Hindlimb muscle (tissue), 1 donor: ENCODE results near the gene OPRD1. TPM values are rescaled to one million over a fixed set of nuclear protein-coding genes. Genes with fewer than 3 reads are reported as not detected.
A peak's percentile ranks its signal among the peaks of the same experiment; 100 is the strongest.
"Not testable (repeated sequence)": the region's sequence is repeated elsewhere in the genome, so short reads cannot be mapped to it uniquely, and the experiment has no call there.

Experiments
- DNase-seq: peaks from one replicate; pipeline ENCODE4 v3.0.0-alpha.2; 2013
- polyA plus RNA-seq: library from polyadenylated mRNA; unstranded; fragments of 120-200 nt; gene quantifications from one replicate; pipeline ENCODE4 v1.2.1, GENCODE V29; 2013; ENCODE audit not compliant: insufficient read length

The OPRD1 gene
- polyA plus RNA-seq, 1 donor = 0.74 TPM

DNA sequence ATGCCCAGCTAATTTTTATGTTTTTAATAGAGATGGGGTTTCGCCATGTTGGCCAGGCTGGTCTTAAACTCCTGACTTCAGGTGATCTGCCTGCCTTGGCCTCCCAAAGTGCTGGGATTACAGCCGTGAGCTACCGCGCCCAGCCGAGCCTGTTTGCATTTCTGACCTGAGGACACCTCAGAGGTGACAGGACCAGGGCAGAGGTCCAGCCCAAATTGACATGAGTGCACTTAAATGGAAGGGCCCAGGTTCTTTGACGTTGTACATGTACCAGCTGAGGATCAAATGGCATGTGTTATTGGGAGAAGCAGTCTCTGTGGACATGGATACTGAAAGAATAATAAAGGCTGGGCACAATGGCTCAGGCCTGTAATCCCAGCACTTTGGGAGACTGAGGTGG, 35.2 kb downstream of the OPRD1 start:
- DNase-seq = not testable (repeated sequence)

DNA sequence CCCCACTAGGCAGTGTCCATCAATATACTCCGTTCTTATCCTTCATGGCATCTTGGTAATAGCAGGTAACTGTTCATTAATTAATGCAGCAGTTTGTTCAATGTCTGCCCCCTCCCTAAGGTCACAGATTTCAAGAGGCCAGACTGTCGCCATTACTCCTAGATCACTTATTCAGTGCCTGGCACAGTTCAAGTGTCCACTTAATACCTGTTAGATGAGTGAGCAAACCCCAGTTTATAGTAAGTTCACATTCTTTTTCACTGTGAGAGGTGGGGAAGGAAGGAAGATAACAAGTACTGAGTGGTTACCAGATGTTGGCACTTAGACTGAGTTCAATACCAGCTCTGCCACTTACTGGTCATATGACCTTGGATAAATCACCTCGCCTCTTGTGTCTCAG, 36.4 kb downstream of the OPRD1 start:
- DNase-seq = no peak

DNA sequence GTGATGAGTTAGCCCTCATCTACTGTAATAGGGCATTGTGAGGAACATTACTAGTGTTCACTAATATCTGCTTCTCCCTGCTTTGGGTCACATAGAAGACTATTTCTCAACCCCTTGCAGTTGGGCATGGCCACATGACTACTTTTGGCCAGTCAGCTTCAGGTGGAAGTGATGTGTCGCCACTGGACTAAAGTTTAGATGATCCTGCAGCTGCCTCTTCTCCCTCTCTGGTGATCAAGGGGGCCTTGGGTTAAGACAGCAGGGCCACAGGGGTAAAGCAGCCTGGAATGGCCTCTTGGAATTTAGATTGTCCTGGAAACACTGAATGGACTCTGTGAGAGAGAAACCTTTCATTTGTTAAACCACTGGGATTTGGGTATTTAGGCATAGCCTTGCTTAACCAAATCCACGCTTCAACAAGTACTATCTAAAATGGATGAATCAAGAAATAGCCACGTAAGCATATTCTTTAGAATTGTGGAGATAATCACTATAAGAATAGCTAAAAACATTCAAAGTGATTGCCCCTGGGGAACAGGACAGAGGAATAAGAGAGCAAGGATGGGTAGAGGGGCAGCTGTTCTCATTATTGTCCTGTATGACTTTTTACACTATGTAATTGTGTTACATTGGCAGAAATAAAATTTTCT, 41.2 kb downstream of the OPRD1 start:
- no peak for DNase-seq

DNA sequence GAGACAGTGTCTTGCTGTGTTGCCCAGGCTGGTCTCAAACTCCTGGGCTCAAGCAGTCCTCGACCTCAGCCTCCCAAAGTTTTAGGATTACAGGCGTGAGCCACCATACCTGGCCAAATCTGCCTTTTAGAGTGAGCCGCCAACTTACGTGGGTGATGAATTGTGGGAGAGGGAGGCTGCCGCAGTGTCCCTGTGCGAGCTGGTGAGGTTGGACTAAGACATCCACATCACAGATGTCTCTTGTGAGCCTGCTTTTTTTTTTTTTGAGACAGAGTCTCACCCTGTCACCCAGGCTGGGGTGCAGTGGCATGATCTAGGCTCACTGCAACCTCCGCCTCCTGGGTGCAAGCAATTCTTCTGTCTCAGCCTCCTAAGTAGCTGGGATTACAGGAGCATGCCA, 42.4 kb downstream of the OPRD1 start:
- not testable (repeated sequence) for DNase-seq

DNA sequence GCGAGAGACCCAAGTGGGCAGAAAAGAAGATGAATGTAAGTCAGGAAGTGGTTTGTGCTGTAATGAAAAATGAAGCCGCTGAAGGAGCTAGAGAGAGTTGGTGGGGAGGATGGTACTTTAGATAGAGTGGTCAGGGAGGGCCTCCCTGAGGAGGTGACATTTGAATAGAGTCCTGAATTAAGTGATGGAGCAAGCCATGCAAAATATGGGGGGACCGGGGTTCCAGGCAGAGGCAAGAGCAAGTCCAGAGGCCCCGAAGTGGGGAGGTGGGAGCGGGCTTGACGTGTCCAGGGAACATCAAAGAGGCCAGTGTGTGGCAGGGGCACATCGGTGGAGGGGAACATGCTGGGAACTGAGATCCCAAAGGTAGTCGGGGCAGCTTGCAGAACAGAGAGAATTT, 43.1 kb downstream of the OPRD1 start:
- no peak for DNase-seq

DNA sequence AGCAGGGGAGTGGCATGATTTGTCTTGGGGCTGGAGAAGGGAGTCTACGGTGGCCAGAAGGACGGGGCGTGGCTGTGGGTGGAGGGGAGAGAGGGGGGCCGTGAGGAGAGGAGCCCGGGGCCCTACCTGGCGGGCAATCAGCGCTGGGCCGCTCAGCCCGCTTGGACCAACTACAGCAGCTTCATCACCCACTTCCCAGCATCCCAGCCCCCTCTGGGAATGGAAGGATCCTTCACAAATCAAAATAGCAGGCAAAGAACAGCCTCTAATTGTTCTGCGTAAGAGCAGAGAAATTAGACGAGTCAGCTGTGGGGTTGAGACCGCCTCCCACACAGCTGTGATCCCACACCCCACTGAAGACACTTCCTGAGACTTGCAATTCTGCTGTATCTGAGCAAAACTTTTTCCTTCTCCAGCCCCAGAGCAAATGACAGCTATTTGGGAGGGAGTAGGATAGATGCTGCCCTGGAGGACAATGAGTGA, 43.5 kb downstream of the OPRD1 start:
- DNase-seq = peak; percentile 19

DNA sequence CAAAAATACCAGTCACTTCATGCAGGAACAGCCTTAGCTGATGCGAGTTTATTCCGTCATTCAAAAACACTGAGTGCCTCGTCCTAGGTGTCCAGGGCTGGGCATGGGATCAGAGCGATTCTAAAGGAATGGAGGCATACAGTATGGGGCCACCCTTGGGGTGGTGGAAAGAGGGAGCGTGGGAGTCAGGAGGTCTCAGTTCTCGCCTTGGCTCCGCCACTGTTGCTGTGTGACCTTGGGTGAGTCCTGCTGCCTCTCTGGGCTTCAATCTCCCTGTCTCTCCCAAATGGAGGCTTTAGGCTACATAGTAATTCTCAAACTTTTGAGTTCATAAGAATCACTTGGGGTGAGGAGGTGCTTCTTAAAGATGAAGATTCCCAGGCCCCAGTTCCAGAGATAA, 44.0 kb downstream of the OPRD1 start:
- DNase-seq = no peak

DNA sequence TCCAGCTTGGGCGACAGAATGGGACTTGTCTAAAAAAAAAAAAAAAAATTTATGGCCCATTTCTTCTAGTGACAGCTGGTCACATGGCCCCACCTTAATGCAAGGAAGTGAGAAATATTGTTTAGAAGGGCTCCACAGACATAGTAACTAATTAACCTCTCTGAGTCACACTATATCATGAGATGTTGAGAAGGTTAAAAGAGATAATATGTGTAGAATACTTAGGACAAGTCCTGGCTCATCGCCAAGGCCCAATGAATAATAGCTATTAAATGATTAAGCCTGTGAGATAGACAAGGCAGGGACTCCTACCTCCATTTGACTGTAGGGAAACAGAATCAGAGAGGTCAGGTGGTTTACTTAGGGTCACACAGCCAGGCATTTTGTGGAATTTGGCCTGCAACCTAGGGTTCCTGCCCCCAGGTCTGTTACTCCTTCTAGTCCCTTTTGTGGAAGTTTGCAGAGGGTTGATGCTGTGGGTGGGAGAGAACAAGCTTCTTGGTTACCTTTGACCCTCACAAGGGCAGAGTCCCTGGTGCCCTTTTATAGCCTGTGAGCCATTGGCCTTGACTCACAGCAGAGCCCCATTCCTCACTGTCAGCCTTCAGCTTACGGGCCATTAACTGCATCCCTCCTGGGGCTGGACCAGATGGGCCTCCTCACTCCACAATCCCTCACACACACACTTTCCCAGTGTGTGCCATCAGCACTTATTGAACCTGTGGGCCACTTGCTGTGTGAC, 48.5 kb downstream of the OPRD1 start:
- DNase-seq = no peak

DNA sequence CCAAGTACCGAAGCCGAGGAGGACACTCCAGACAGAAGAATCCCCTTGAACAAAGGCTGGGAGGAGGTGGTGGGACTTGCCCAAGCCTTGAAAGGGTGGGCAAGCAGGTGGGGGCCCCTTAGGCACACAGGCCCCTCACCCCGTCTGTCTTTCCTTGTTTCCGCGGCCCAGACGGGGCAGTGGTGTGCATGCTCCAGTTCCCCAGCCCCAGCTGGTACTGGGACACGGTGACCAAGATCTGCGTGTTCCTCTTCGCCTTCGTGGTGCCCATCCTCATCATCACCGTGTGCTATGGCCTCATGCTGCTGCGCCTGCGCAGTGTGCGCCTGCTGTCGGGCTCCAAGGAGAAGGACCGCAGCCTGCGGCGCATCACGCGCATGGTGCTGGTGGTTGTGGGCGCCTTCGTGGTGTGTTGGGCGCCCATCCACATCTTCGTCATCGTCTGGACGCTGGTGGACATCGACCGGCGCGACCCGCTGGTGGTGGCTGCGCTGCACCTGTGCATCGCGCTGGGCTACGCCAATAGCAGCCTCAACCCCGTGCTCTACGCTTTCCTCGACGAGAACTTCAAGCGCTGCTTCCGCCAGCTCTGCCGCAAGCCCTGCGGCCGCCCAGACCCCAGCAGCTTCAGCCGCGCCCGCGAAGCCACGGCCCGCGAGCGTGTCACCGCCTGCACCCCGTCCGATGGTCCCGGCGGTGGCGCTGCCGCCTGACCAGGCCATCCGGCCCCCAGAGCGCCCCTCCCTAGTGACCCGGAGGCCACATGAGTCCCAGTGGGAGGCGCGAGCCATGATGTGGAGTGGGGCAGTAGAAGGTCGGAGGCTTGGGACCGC, 50.8 kb downstream of the OPRD1 start:
- DNase-seq = no peak

DNA sequence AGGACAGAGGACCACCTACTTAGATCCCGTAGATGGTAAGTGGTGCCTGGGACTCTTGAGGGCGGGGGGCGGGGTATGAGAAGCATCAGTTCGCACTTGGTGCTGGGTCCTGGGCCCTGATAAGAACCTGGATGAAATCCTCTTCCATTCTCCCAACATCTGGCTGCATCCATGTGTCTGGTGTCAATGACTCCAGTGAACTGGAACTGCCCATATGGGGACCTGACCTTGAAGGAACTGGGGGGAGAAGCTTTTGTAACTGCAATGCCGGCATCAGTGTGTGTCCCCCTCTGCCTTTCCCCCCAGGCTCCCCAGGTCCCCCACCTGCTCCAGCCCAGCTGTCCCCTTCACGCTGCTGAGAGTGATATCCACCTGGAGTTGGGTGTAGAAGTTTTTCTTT, 52.7 kb downstream of the OPRD1 start:
- no peak for DNase-seq

DNA sequence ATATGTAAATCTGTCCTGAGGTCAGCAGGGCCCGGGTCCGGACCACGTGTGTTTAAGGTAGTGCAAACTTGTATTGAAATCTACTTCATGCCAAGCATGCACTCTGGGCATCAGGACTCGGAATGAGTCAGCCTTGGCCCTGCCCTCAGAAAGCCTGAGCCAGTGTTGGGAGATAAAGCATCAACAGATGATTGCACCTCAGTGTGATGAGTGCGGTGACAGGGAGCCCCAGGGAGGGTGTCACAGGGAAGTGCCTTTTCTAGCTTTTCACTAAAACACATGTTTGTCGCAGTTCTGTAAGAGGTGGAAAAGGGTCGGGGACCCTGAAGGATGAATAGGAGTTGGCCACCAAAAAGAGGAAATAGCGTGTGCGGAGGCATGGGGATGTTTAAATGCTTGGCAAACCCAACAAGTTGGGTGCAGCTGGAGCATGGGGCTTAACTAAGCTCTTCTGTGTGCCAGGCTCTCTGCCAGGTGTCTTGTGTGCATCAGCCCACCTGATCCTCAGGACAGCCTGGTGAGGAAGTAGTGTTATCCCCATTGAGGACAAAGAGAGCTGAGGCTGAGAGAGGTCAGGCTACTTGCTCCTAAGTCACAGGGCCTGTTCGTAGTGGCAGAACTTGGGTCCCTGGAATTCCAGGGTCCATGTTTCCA, 54.2 kb downstream of the OPRD1 start:
- no peak for DNase-seq

DNA sequence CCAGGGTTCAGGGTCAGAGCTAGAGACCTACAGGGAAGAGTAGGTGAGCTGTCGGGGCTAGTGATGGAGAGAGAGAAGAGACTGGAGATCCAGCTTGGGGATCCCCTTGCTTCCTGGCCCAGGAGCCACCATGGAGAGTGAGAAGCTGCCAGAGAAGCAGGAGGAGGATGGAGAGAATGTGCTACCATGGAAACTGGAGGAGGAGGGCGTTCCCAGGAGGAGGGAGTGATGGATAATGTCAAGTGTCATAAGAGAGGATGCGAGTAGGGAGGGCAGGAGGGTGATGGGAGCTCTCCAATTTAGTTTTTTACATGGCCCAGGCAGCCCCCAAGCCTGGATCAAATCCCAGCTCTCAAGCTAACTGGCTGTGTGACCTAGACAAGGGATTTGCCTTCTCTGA, 55.9 kb downstream of the OPRD1 start:
- no peak for DNase-seq

DNA sequence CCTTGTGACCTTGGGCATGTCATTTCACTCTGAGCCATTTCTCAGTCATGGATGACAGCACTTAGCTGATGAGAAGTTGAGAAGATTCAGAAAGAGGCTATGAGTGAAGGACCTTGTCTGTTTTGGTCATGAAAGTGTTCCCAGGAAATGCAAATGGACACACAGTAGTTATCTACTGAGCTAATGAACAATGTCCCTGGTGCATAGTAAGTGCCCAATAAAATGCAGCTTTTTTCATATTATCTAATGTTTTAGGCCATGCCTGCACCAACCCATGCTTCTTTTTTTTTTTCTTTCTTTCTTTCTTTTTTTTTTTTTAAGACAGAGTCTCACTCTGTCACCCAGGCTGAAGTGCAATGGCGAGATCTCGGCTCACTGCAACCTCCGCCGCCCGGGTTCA, 58.0 kb downstream of the OPRD1 start:
- no peak for DNase-seq

DNA sequence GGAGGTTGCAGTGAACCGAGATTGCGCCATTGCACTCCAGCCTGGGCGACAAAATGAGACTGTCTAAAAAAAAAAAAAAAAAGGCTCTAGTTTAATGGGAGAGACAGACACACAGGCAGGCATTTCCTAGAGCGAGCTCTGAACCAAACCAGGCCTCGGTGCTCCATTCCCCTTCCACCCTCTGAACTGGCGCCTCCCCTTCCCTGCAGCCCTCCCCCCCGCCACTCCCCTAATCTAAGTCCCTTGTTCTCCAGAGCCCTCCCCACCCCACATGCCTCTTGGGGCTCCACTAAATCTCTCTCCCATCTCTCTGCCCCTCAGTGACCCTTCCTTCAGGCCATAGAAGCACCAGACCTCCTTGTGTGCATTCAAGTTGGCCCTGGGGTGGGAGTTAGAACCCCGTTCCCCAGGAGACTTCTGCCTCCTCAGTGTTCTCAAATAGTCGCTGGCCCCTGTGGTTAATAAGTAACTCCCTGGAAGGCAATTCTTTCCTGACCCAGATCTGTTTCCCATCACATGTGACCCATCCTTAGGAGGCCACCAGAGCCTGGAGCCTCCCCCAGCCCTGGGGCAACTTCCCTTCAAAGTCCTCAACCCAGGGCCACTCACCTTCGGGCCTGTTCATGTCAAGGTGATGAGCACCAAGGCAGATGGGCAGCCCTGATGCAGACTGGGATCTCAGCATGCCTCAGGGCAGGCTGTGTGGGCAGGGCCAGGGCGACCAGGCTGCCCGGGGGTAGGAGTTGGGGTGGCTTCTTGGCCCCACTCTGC, 59.8 kb downstream of the OPRD1 start:
- no peak for DNase-seq

DNA sequence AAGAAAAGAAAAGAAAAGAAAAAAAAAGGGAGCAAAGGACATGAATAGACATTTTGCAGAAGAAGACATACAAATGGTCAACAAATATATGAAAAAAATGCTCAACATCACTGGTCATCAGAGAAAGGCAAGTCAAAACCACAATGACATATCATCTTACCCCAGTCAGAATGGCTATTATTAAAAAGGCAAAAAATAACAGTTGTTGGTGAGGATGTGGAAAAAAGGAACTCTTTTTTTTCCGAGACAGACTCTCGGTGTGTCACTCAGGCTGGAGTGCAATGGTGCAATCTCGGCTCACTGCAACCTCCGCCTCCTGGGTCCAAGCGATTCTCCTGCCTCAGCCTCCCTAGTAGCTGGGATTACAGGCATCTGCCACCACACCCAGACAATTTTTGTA, 63.2 kb downstream of the OPRD1 start:
- DNase-seq = not testable (repeated sequence)

DNA sequence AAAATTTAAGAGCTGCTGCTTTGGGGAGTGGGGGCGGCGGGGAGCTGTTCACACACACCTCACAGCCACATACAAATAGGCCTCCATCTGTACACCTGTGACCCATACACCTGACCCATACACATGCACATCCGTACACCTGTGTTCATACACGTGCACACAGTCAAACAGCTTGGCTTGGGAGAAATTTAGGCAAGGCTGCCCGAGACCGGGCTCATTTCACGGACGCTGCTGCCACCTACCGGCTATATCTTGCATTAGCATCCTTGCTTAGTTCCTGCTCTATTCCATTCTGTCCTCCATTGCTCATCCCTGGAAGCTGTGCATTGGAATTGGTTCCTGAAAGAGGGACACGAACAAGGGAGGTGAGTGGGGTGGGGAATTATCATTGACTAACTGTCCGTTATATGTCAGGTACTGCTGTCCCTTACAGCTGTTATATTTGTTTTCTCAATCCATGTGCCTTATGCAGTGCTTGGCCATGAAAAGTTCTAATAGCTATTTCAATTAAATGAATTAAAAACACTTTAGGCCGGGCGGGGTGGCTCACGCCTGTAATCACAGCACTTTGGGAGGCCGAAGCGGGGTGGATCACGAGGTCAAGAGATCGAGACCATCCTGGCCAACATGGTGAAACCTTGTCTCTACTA, 65.3 kb downstream of the OPRD1 start:
- DNase-seq = peak; percentile 73

DNA sequence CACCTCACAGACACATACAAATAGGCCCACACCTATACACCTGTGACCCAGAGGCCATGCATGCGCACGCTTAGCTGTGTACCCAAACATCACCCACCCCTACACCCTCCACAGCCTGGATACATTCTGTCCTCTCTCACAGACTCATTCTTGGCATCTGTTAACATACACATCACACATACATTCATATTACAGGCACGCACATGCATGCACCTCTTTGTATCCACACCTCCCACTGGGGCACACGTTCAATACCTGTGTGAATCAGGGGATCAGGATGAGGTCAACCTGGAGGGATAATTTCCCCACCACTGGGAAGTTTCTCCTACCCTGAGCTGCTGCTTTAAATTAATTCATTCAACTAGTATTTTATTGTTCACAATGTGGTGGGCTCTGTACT, 66.8 kb downstream of the OPRD1 start:
- DNase-seq = no peak

DNA sequence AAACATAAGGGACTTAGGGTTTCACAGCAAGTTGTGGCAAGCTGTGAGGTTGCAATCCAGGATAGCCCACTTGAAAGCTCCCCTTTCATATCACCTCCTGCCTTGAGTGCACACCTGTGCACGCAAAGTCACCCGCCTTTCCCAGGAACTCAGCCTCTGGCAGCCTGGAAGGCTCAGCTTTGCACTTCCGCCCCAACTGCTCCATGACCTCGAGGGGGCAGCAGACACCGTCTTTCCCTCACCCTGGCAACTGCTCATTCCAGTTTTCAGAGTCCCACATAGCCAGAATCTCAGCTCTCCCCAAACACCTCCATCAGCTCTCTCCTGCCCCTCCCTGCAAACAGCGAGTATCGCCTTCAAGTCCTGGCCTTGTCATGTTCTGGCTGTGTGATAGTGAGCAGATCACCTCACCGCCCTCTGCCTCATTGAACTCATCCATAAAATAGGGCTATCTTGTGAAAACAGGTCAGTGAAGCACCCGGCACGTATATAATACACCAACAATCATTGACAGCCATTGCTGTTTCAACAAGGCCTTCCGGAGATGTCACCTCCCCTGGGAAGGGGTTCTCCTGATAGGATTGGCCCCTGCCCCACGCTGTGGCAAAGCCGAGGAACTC, 70.1 kb downstream of the OPRD1 start:
- peak; percentile 86 for DNase-seq

DNA sequence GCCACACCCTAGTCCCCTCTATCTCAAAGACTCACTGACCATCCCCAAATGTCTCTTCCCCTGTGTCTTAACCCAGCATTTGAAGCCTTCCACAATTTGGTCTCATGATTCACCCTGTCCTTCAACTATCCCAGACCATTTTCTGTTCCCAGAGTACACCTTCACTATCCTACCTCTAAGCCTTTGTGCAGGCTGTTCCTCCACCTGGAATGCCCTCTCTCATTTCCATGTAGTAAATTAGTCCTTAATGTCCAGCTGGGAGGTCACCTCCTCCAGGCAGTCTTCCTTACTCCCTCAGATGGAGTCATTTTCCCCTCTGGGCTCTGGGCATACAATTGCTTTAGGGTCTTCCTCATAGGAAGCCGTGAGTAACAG, 71.3 kb downstream of the OPRD1 start:
- no peak for DNase-seq

DNA sequence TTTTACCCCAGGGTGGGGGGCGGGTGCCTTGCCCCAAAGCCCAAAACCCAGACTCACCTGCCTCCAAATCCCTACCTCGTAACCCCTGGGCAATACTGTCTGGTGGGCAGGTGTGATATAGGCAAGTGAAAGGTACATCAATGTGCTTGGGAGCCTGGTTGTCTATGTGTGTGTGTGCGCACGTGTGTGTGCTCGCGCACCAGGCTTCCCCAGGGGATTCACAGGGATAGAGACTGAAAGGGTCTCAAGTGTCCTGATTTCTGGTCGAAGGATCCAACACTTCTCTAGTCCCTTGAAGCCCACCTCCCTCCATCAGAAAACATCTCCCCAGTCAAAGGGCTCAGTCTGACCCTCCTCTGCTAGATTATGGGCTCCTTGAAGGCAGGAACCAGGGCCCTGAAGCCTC, 73.5 kb downstream of the OPRD1 start:
- DNase-seq = no peak
